Measurements from ENCODE around the gene SRGAP3.

GRCh38 chr3:9113040-9113439 lies 136.4 kb downstream of the SRGAP3 start:
- TF ChIP-seq MXD4 (CRISPR knock-in tag; IDR thresholded peaks at IDR 0.05; ENCODE audit: borderline replicate concordance) (no peak), CREB1 (CRISPR knock-in tag; IDR thresholded peaks at IDR 0.05) (no peak), ZNF423 (CRISPR knock-in tag; IDR thresholded peaks at IDR 0.05) (no peak), CDX4 (CRISPR knock-in tag; IDR thresholded peaks at IDR 0.05; ENCODE audit: borderline replicate concordance) (no peak), ZBTB21 (CRISPR knock-in tag; IDR thresholded peaks at IDR 0.05; ENCODE audit: borderline replicate concordance) (no peak), SMAD3 (CRISPR knock-in tag; IDR thresholded peaks at IDR 0.05; ENCODE audit: borderline replicate concordance) (no peak), SMAD4 (CRISPR knock-in tag; IDR thresholded peaks at IDR 0.05) (no peak), STAT6 (CRISPR knock-in tag; conservative IDR thresholded peaks at IDR 0.05; ENCODE audit: low read depth) (no peak), ZNF281 (CRISPR knock-in tag; IDR thresholded peaks at IDR 0.05) (no peak)
- TF ChIP-seq, protein P1, sequence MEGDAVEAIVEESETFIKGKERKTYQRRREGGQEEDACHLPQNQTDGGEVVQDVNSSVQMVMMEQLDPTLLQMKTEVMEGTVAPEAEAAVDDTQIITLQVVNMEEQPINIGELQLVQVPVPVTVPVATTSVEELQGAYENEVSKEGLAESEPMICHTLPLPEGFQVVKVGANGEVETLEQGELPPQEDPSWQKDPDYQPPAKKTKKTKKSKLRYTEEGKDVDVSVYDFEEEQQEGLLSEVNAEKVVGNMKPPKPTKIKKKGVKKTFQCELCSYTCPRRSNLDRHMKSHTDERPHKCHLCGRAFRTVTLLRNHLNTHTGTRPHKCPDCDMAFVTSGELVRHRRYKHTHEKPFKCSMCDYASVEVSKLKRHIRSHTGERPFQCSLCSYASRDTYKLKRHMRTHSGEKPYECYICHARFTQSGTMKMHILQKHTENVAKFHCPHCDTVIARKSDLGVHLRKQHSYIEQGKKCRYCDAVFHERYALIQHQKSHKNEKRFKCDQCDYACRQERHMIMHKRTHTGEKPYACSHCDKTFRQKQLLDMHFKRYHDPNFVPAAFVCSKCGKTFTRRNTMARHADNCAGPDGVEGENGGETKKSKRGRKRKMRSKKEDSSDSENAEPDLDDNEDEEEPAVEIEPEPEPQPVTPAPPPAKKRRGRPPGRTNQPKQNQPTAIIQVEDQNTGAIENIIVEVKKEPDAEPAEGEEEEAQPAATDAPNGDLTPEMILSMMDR (IDR thresholded peaks at IDR 0.05), result no peak
- TF ChIP-seq, protein P2, sequence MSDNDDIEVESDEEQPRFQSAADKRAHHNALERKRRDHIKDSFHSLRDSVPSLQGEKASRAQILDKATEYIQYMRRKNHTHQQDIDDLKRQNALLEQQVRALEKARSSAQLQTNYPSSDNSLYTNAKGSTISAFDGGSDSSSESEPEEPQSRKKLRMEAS (CRISPR knock-in tag; IDR thresholded peaks at IDR 0.05), result no peak
- TF ChIP-seq, protein P3, sequence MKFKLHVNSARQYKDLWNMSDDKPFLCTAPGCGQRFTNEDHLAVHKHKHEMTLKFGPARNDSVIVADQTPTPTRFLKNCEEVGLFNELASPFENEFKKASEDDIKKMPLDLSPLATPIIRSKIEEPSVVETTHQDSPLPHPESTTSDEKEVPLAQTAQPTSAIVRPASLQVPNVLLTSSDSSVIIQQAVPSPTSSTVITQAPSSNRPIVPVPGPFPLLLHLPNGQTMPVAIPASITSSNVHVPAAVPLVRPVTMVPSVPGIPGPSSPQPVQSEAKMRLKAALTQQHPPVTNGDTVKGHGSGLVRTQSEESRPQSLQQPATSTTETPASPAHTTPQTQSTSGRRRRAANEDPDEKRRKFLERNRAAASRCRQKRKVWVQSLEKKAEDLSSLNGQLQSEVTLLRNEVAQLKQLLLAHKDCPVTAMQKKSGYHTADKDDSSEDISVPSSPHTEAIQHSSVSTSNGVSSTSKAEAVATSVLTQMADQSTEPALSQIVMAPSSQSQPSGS (CRISPR knock-in tag; IDR thresholded peaks at IDR 0.05; ENCODE audit: borderline replicate concordance, low read depth), result no peak
- TF ChIP-seq, protein P4, sequence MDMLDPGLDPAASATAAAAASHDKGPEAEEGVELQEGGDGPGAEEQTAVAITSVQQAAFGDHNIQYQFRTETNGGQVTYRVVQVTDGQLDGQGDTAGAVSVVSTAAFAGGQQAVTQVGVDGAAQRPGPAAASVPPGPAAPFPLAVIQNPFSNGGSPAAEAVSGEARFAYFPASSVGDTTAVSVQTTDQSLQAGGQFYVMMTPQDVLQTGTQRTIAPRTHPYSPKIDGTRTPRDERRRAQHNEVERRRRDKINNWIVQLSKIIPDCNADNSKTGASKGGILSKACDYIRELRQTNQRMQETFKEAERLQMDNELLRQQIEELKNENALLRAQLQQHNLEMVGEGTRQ (CRISPR knock-in tag; IDR thresholded peaks at IDR 0.05), result no peak

Data from WTC11 (cell line).